Caco-2 (cell line): Measurements from ENCODE around the gene ALDH4A1. TPM values are rescaled to one million over a fixed set of nuclear protein-coding genes. Genes with fewer than 3 reads are reported as not detected.

Experiments
- BruUV-seq: library from RNA; stranded (reverse); fragments of 400-500 nt; replicated peaks from 2 replicates; lab custom pipeline; 2021; lab: Mats Ljungman, UMichigan
- CTCF ChIA-PET: fragments of 300-600 bp; sonication (Branson Sonifier 250); formaldehyde crosslinking; loops from one replicate; lab custom pipeline; 2022; ENCODE audit warnings: antibody characterized with exemption; lab: Charles Lee
- POLR2A ChIA-PET: fragments of 300-600 bp; sonication (Branson Sonifier 250); formaldehyde crosslinking; loops from one replicate; lab custom pipeline; 2022; ENCODE audit warnings: antibody characterized with exemption; lab: Charles Lee
- DNase-seq, 2 experiments: peaks; one replicate each; pipeline versions ENCODE4 v3.0.0 to v3.0.0-alpha.2; 2020 to 2022
- H3K27me3 ChIP-seq: replicated peaks from 2 replicates; pipeline ENCODE4 v1.6.0; 2011; ENCODE audit warnings: low read length; ENCODE audit not compliant: control insufficient read depth, insufficient read depth
- H3K36me3 ChIP-seq: 2 replicates; pipeline ENCODE4 v1.5.1; 2011; ENCODE audit warnings: low read length; ENCODE audit not compliant: control insufficient read depth, insufficient read depth
- H3K4me1 ChIP-seq: fragments of 250-450 bp; sonication (Bioruptor Pico); 2 replicates; pipeline ENCODE4 v1.5.1; 2020; ENCODE audit warnings: mild to moderate bottlenecking
- H3K4me3 ChIP-seq: 2 replicates; pipeline ENCODE4 v1.5.1; 2011; ENCODE audit warnings: low read depth, mild to moderate bottlenecking, control low read depth, low read length
- H3K9me3 ChIP-seq: fragments of 250-450 bp; sonication (Bioruptor Pico); 2 replicates; pipeline ENCODE4 v1.5.1; 2020; ENCODE audit warnings: mild to moderate bottlenecking, moderate library complexity
- H3K27ac Mint-ChIP-seq: one replicate; pipeline ENCODE4 v1.8.0; 2022; ENCODE audit warnings: mixed read lengths; ENCODE audit not compliant: unreplicated experiment
- H3K27me3 Mint-ChIP-seq: one replicate; pipeline ENCODE4 v1.8.0; 2022; ENCODE audit warnings: mixed read lengths; ENCODE audit not compliant: insufficient read depth, unreplicated experiment
- H3K36me3 Mint-ChIP-seq: one replicate; pipeline ENCODE4 v1.8.0; 2022; ENCODE audit warnings: mild to moderate bottlenecking, mixed read lengths; ENCODE audit not compliant: insufficient read depth, unreplicated experiment
- H3K4me1 Mint-ChIP-seq: one replicate; pipeline ENCODE4 v1.8.0; 2022; ENCODE audit warnings: low read depth, mixed read lengths; ENCODE audit not compliant: unreplicated experiment
- H3K4me3 Mint-ChIP-seq: one replicate; pipeline ENCODE4 v1.8.0; 2022; ENCODE audit warnings: mild to moderate bottlenecking, moderate library complexity, mixed read lengths; ENCODE audit not compliant: unreplicated experiment
- H3K9me3 Mint-ChIP-seq: one replicate; pipeline ENCODE4 v1.8.0; 2022; ENCODE audit warnings: mixed read lengths; ENCODE audit not compliant: unreplicated experiment
- CTCF ChIP-seq, 2 experiments: fragments of 200-600 bp in 1 of 2; IDR thresholded peaks; 1 replicate in 1 of 2; 2 replicates in 1 of 2; pipeline versions ENCODE4 v1.5.1 to v1.8.0; 2011 to 2022; ENCODE audit warnings: antibody characterized with exemption in 1 of 2, control low read depth in 1 of 2, inconsistent platforms in 1 of 2, low read depth in 1 of 2, low read length in 1 of 2, mild to moderate bottlenecking in 1 of 2, moderate library complexity in 1 of 2; ENCODE audit not compliant: insufficient read depth in 1 of 2, severe bottlenecking in 1 of 2, unreplicated experiment in 1 of 2
- intact Hi-C: fragments of 100-400 bp; cut with micrococcal nuclease; formaldehyde crosslinking; loops from one replicate; pipeline ENCODE4 v1.10.0; 2022; ENCODE audit not compliant: unreplicated experiment
- total RNA-seq: library from RNA; stranded (reverse); gene quantifications from 2 replicates; pipeline ENCODE4 v1.2.3, GENCODE V29; 2022

The ALDH4A1 gene
- total RNA-seq, 1 experiment from 2014 or later: 18.0 TPM

GRCh38 chr1:18946550-18947381 is 44.4 kb upstream of the ALDH4A1 start:
- ChIA-PET POLR2A (no interaction called here), CTCF (no interaction called here)
- BruUV-seq: no TSS peak
- H3K4me1 Mint-ChIP-seq: peaks cover 24% of the 10 kb centered on the region
- DNase-seq: no peak
- Histone ChIP-seq H3K36me3 (no peaks in the 10 kb centered on the region), H3K27me3 (no peaks in the 10 kb centered on the region), H3K9me3 (no peaks in the 10 kb centered on the region), H3K4me3 (no peak overlapping the region), H3K4me1 (peaks cover 29% of the 10 kb centered on the region)
- H3K27me3 Mint-ChIP-seq: no peaks in the 10 kb centered on the region
- intact Hi-C loops: no loop called here
- H3K4me3 Mint-ChIP-seq: no peak overlapping the region
- H3K27ac Mint-ChIP-seq: no peak overlapping the region
- no peaks in the 10 kb centered on the region for H3K9me3 Mint-ChIP-seq
- TF ChIP-seq CTCF (IDR thresholded peaks at IDR 0.05; ENCODE audit: insufficient read depth in 1 of 2, low read depth in 1 of 2, low read length in 1 of 2, severe bottlenecking in 1 of 2, unreplicated experiment in 1 of 2): no peak
- H3K36me3 Mint-ChIP-seq: peaks cover 13% of the 10 kb centered on the region

- Histone ChIP-seq H3K9me3 (no peaks in the 10 kb centered on the region), H3K4me1 (peaks cover 22% of the 10 kb centered on the region), H3K4me3 (no peak overlapping the region), H3K27me3 (no peaks in the 10 kb centered on the region), H3K36me3 (no peaks in the 10 kb centered on the region)
- no peak for TF ChIP-seq CTCF (IDR thresholded peaks at IDR 0.05; ENCODE audit: insufficient read depth in 1 of 2, low read depth in 1 of 2, low read length in 1 of 2, severe bottlenecking in 1 of 2, unreplicated experiment in 1 of 2)
- DNase-seq: no peak
- intact Hi-C loops: no loop called here
- no peaks in the 10 kb centered on the region for H3K27me3 Mint-ChIP-seq
- CTCF ChIA-PET: no interaction called here
- H3K36me3 Mint-ChIP-seq: peaks cover 9% of the 10 kb centered on the region
- no peaks in the 10 kb centered on the region for H3K9me3 Mint-ChIP-seq
- BruUV-seq: no TSS peak
- H3K4me3 Mint-ChIP-seq: no peak overlapping the region
- peak overlapping the region; percentile 49 for H3K27ac Mint-ChIP-seq
- H3K4me1 Mint-ChIP-seq: peaks cover 28% of the 10 kb centered on the region
- POLR2A ChIA-PET: no interaction called here
Observed at GRCh38 chr1:18945401-18945849, 43.1 kb upstream of the ALDH4A1 start.

- no peak for TF ChIP-seq CTCF (IDR thresholded peaks at IDR 0.05; ENCODE audit: insufficient read depth in 1 of 2, low read depth in 1 of 2, low read length in 1 of 2, severe bottlenecking in 1 of 2, unreplicated experiment in 1 of 2)
- no TSS peak for BruUV-seq
Observed at GRCh38 chr1:18944810-18945209, 42.5 kb upstream of the ALDH4A1 start.

More at GRCh38 chr1:18944810-18945209, 42.5 kb upstream of the ALDH4A1 start:
- no peak overlapping the region for H3K27ac Mint-ChIP-seq
- H3K36me3 ChIP-seq: no peaks in the 10 kb centered on the region
- H3K36me3 Mint-ChIP-seq: peaks cover 9% of the 10 kb centered on the region
- H3K27me3 Mint-ChIP-seq: no peaks in the 10 kb centered on the region
- H3K4me1 ChIP-seq: peaks cover 20% of the 10 kb centered on the region
- no peak overlapping the region for H3K4me3 Mint-ChIP-seq
- no peaks in the 10 kb centered on the region for H3K27me3 ChIP-seq
- ChIA-PET POLR2A (no interaction called here), CTCF (interaction anchor here (0.6 kb wide), 1 partner anchor 38 kb away, joined by 3 read pairs; no protein-coding TSS in a partner anchor)
- peaks cover 34% of the 10 kb centered on the region for H3K4me1 Mint-ChIP-seq
- no peaks in the 10 kb centered on the region for H3K9me3 Mint-ChIP-seq
- intact Hi-C loops: no loop called here
- no peak overlapping the region for H3K4me3 ChIP-seq
- H3K9me3 ChIP-seq: no peaks in the 10 kb centered on the region
- no peak for DNase-seq
